Activated CD8-positive, alpha-beta memory T cell treated with anti-CD3 and anti-CD28 coated beads, Interleukin-2, amount 50 U/mL, for 1 hour (primary cell): ENCODE data around the gene LONP1.

Experiments
- DNase-seq: peaks from one replicate; pipeline ENCODE4 v3.0.0-alpha.2; 2020; ENCODE audit errors: extremely low read depth

The LONP1 gene

GRCh38 chr19:5679289-5680083, 40.5 kb downstream of the LONP1 start:
- DNase-seq = no peak

- DNase-seq = no peak
Observed at GRCh38 chr19:5678071-5678718, 41.8 kb downstream of the LONP1 start.

- no peak for DNase-seq
Observed at GRCh38 chr19:5677580-5677979, 42.4 kb downstream of the LONP1 start.

- no peak for DNase-seq
Observed at GRCh38 chr19:5677136-5677535, 42.8 kb downstream of the LONP1 start.

- DNase-seq = no peak
Observed at GRCh38 chr19:5676772-5677105, 43.2 kb downstream of the LONP1 start.

GRCh38 chr19:5676105-5676771, 43.7 kb downstream of the LONP1 start:
- no peak for DNase-seq

- no peak for DNase-seq
Observed at GRCh38 chr19:5674714-5675113, 45.2 kb downstream of the LONP1 start.

- DNase-seq = no peak
Observed at GRCh38 chr19:5673752-5674151, 46.2 kb downstream of the LONP1 start.

- DNase-seq = no peak
Observed at GRCh38 chr19:5672708-5673459, 47.1 kb downstream of the LONP1 start.

- DNase-seq = no peak
Observed at GRCh38 chr19:5671600-5671999, 48.3 kb downstream of the LONP1 start.

- DNase-seq = no peak
Observed at GRCh38 chr19:5669212-5669611, 50.7 kb downstream of the LONP1 start.

- no peak for DNase-seq
Observed at GRCh38 chr19:5667751-5668271, 52.1 kb downstream of the LONP1 start.

- no peak for DNase-seq
Observed at GRCh38 chr19:5666921-5667610, 52.9 kb downstream of the LONP1 start.

- DNase-seq = no peak
Observed at GRCh38 chr19:5665781-5666513, 54.0 kb downstream of the LONP1 start.

GRCh38 chr19:5664515-5664914, 55.4 kb downstream of the LONP1 start:
- no peak for DNase-seq

- DNase-seq = no peak
Observed at GRCh38 chr19:5663904-5664303, 56.0 kb downstream of the LONP1 start.

- DNase-seq = no peak
Observed at GRCh38 chr19:5661483-5661882, 58.5 kb downstream of the LONP1 start.

- DNase-seq = no peak
Observed at GRCh38 chr19:5655412-5655811, 64.5 kb downstream of the LONP1 start.

- no peak for DNase-seq
Observed at GRCh38 chr19:5654931-5655330, 65.0 kb downstream of the LONP1 start.

GRCh38 chr19:5652261-5652660, 67.7 kb downstream of the LONP1 start:
- no peak for DNase-seq

- DNase-seq = no peak
Observed at GRCh38 chr19:5651361-5651760, 68.6 kb downstream of the LONP1 start.
